Mesenteric fat pad (tissue), 1 donor: Measurements from ENCODE around the gene PNMA3. TPM values are rescaled to one million over a fixed set of nuclear protein-coding genes. Genes with fewer than 3 reads are reported as not detected.
"Not testable (repeated sequence)": the region's sequence is repeated elsewhere in the genome, so short reads cannot be mapped to it uniquely, and the experiment has no call there.

ENCODE experiments used
- DNase-seq: peaks from one replicate; pipeline ENCODE4 v3.0.0-alpha.2; 2020; ENCODE audit warnings: low spot score
- total RNA-seq: library from RNA; stranded (reverse); fragmentation: NEBNext Ultra II Directional; extraction: Animal tissue kit (Norgen Biotek cat#: 25700); gene quantifications from one replicate; pipeline ENCODE4 v1.2.1, GENCODE V29; 2021
- donor health status: DM: yes; HTN: yes; CAD: no.

The PNMA3 gene
- total RNA-seq, 1 donor from 2014 or later, result 0.22 TPM

DNA sequence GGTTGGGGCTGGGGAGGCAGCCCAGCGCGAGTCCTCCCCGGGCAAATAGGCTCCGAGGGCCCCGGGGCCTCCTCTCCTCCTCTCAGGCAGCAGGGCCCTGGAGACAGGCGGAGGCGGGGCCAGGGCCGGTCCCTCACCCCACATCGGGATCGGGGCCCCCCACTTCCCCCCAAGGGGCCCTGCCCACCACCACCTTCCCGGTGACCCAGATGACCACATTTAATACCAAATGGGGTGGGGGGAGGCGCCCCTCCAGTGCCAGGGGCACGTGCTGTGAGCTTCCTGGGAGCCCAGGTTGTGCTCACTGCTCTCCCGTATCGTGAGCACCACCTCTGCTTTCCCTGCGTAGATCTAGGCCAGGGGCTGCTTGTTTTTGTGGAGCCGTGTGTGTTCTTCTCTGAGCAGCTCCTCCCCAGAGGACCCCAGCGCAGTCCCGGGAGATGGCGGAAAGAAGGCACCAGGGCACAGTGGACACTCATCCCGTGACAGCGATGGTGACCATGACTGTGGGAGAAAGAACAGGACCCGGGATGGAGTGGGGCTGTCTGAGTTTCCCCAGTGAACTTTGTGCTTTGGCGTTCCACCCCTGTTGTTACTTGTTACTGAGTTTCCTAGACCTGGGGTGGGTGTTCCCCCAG, 18.1 kb downstream of the PNMA3 start:
- DNase-seq, result no peak

DNA sequence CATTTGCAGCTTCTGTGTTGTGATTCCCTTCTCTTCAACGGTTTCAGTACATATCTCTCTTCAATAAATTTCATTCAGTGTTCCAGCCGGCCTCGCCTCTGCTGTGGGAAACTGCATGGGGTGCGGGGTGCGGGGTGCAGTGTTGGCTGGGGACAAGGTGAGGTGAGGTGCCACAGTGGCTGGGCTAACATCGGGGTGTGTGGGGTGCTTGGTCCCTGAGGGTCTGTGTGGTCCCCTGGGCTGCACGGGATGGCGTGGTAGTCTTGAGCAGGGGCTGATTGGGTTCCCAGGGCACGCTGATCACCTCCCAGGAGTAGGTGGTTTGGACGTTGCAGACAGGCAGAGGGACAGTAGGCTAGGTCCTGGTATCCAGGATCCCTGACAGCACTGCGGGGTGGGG, 18.7 kb downstream of the PNMA3 start:
- no peak for DNase-seq

DNA sequence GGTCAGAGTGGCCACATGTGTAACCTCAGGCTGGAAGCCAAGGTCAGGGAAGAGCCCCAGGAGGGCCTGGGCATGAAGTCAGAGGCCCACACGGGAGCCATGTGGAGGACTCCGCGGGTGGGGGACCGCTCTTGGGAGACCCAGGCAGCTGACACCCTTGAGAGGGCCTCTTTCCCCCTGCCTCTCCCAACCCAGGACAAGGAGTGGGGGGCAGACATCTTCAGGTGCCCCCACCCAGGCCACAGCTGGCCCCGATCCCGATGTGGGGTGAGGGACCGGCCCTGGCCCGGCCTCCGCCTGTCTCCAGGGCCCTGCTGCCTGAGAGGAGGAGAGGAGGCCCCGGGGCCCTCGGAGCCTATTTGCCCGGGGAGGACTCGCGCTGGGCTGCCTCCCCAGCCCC, 19.1 kb downstream of the PNMA3 start:
- DNase-seq, result no peak

DNA sequence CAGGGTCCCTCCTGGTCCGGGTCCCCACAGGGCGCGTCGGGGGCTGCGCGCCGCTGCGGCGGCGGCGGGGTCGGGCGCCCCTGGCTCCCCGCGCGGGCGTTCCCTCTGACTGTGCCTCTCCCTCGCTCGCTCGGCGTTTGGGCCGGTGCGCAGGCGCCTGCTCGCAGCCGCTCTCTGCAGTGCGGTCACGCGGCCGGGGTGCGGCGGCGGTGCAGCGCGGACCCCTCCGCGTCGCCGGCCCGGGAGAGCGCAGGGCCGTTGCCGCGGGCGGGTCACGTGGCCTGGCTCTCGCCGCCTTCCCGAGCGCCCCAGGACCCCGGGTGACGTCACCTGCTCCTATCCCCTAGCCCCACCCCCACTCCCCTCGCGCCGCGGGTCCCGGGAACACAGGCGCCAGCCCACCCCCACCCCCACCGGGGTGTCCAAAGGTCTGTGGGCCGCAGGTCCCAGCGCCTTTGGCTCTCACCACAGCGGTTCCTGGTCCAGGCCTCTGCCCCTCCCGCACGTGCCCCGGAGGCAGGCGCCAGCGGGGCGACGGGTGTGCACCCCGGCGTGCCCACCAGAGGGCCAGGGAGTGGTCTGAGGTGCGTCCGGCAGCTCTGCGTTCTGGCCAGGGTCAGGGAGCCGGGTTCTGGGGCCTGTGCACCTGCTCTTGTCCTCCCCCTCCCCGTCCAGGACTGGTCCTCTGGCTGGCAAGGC, 21.3 kb downstream of the PNMA3 start:
- DNase-seq, result not testable (repeated sequence)

DNA sequence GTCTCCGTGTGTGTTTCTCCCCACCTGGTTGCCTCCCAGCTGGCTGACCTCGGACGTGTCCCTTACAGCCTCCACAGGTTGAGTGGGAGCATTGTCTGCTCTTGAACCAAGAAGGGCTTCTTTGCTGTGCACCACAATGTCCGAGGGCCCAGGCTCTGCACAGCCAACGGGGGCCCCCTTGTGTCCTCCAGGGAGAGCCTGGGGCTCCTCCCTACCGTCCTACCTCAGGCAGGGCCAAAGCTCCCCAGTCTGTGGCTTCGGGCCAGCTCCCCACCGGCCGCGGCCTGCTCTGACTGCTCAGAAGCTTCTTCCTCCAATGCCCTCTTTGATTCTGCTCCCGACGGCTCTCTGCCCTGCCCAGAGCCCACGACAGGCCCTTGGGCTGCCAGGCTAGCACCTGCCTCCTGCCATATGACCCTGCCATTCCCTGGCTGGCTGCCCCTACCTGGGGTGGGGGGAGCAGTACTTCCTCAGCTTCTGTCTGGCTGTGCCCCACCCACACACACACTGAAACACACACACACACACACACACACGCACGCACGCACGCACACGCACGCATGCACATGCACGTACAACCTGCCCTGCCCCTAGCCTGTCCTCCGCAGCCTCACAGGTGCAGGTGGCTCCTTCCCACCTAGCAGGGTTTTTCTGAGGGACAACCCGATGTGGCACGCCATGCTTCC, 27.1 kb downstream of the PNMA3 start:
- DNase-seq, result not testable (repeated sequence)

DNA sequence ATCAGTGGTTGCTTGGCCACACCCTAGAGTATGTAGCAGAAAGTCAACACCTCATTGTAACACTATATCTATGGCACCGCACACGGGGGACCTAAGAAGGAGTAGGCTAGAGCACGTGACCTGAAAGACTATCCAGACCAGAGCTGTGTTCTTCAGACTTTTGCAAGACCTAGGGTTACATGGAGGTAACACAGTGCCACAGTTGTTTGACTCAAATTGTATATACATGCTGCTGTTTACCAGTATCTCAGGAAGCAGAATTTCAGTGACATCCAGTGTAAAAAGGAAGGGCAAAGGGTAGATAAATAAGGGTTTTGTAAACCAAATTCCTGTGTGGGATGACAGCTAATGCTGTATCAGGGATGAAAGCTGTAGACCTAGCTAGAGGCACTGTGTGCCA, 46.1 kb downstream of the PNMA3 start:
- no peak for DNase-seq

DNA sequence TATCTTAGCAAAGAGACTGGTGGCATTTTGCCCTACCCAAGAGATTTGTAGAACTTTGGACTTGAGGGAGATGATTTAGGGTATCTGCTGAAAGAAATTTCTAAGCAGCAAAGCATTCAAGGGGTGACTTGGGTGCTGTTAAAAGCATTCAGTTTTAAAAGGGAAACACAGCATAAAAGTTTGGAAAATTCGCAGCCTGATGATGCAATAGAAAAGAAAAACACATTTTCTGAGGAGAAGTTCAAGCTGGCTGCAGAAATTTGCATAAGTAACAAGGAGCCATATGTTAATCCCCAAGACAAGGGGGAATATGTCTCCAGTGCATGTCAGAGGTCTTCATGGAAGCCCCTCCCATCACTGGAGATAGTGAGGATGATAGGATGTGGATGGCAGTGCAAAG, 48.7 kb downstream of the PNMA3 start:
- not testable (repeated sequence) for DNase-seq

DNA sequence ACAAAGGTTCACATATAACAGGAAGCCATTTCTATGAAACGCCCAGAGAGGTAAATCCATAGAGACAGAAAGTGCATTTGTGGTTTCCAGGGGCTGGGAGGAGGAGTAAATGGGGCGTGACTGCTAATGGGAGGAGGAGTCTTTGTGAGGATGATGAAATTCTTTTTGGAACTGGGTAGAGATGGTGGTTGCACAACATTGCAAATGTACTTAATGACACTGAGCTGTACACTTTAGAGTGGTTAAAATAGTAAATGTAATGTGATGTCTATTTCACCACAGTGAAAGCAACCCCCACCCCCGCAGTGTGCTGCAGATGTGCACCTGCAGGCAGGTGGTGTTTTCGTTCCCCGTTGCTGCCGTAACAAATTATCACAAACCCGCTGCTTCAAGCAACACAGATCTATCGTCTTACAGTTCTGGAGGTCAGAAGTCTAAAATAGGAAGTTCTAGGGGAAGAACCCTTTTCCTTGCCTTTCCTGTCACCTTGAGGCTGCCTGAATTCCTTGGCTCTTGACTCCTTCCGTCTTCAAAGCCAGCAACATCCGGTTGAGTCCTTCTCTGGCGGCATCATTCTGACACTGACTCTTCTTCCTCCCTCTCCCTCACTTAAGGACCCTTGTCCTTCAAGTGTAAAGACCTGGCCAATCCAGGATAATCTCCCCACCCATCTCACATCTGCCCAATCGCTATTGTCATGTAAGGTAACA, 50.0 kb downstream of the PNMA3 start:
- not testable (repeated sequence) for DNase-seq

Other genes starting within 250 kb of the PNMA3 start
- gene CETN2, start 225.7 kb upstream of the PNMA3 start, total RNA-seq, result 22.1 TPM
- gene NSDHL, start 225.4 kb upstream of the PNMA3 start, total RNA-seq, result 35.4 TPM
- gene ZNF185, start 158.4 kb upstream of the PNMA3 start, total RNA-seq, result 6.3 TPM
- not detected for gene PNMA5, start 62.4 kb upstream of the PNMA3 start, total RNA-seq
- 2.5 TPM for gene PNMA6A, start 16.0 kb downstream of the PNMA3 start, total RNA-seq
- not detected for gene MAGEA1, start 122.8 kb downstream of the PNMA3 start, total RNA-seq